ENCODE results near the gene ERAP2.
"Not testable (repeated sequence)": the region's sequence is repeated elsewhere in the genome, so short reads cannot be mapped to it uniquely, and the experiment has no call there.

The ERAP2 gene

GRCh38 chr5:96876292-96876850 is at the start of gene ERAP2:
ERAP2 (plus strand) TSS chr5:96876500; CDS start chr5:96879686, 3,186 bp downstream.
- no peak for DNase-seq (ENCODE audit: low read depth in 4 of 4, low spot score in 1 of 4)

GRCh38 chr5:96829297-96829696 is 47.0 kb upstream of the ERAP2 start:
- no peak for DNase-seq (ENCODE audit: low read depth in 4 of 4, low spot score in 1 of 4)

GRCh38 chr5:96834016-96834415 is 42.3 kb upstream of the ERAP2 start:
- no peak for DNase-seq (ENCODE audit: low read depth in 4 of 4, low spot score in 1 of 4)

GRCh38 chr5:96835791-96836191 is 40.5 kb upstream of the ERAP2 start:
- no peak for DNase-seq (ENCODE audit: low read depth in 4 of 4, low spot score in 1 of 4)

GRCh38 chr5:96836817-96837216 is 39.5 kb upstream of the ERAP2 start:
- DNase-seq (ENCODE audit: low read depth in 4 of 4, low spot score in 1 of 4), result no peak

GRCh38 chr5:96837303-96837702 is 39.0 kb upstream of the ERAP2 start:
- DNase-seq (ENCODE audit: low read depth in 4 of 4, low spot score in 1 of 4), result no peak

- no peak for DNase-seq (ENCODE audit: low read depth in 4 of 4, low spot score in 1 of 4)
Measured at GRCh38 chr5:96838201-96839070, 37.9 kb upstream of the ERAP2 start.

- DNase-seq (ENCODE audit: low read depth in 4 of 4, low spot score in 1 of 4), result no peak
Measured at GRCh38 chr5:96839071-96839592, 37.2 kb upstream of the ERAP2 start.

GRCh38 chr5:96841931-96842330 is 34.4 kb upstream of the ERAP2 start:
- DNase-seq (ENCODE audit: low read depth in 4 of 4, low spot score in 1 of 4), result not testable (repeated sequence)

- no peak for DNase-seq (ENCODE audit: low read depth in 4 of 4, low spot score in 1 of 4)
Measured at GRCh38 chr5:96843140-96843539, 33.2 kb upstream of the ERAP2 start.

GRCh38 chr5:96844481-96844990 is 31.8 kb upstream of the ERAP2 start:
- DNase-seq (ENCODE audit: low read depth in 4 of 4, low spot score in 1 of 4), result no peak

GRCh38 chr5:96851312-96852062 is 24.8 kb upstream of the ERAP2 start:
- no peak for DNase-seq (ENCODE audit: low read depth in 4 of 4, low spot score in 1 of 4)

GRCh38 chr5:96852759-96853158 is 23.5 kb upstream of the ERAP2 start:
- no peak for DNase-seq (ENCODE audit: low read depth in 4 of 4, low spot score in 1 of 4)

GRCh38 chr5:96854067-96854466 is 22.2 kb upstream of the ERAP2 start:
- no peak for DNase-seq (ENCODE audit: low read depth in 4 of 4, low spot score in 1 of 4)

GRCh38 chr5:96855031-96855872 is 21.0 kb upstream of the ERAP2 start:
- no peak for DNase-seq (ENCODE audit: low read depth in 4 of 4, low spot score in 1 of 4)

- no peak for DNase-seq (ENCODE audit: low read depth in 4 of 4, low spot score in 1 of 4)
Measured at GRCh38 chr5:96856371-96856770, 19.9 kb upstream of the ERAP2 start.

GRCh38 chr5:96857454-96857853 is 18.8 kb upstream of the ERAP2 start:
- no peak for DNase-seq (ENCODE audit: low read depth in 4 of 4, low spot score in 1 of 4)

GRCh38 chr5:96857924-96858323 is 18.4 kb upstream of the ERAP2 start:
- no peak for DNase-seq (ENCODE audit: low read depth in 4 of 4, low spot score in 1 of 4)

- DNase-seq (ENCODE audit: low read depth in 4 of 4, low spot score in 1 of 4), result no peak
Measured at GRCh38 chr5:96859375-96859774, 16.9 kb upstream of the ERAP2 start.

- DNase-seq (ENCODE audit: low read depth in 4 of 4, low spot score in 1 of 4), result no peak
Measured at GRCh38 chr5:96861076-96861475, 15.2 kb upstream of the ERAP2 start.

GRCh38 chr5:96863114-96863513 is 13.2 kb upstream of the ERAP2 start:
- DNase-seq (ENCODE audit: low read depth in 4 of 4, low spot score in 1 of 4), result no peak

Data from stimulated activated CD4-positive, alpha-beta T cell treated with anti-CD3 and anti-CD28 coated beads, Interleukin-1b, Interleukin-23, amount 100 ng/mL, for 24 hours (primary cell).